Activated CD4-positive, alpha-beta T cell treated with anti-CD3 and anti-CD28 coated beads, Interleukin-2, amount 50 U/mL, for 48 hours (primary cell): Measurements from ENCODE around the gene MRPL44.
A peak's percentile ranks its signal among the peaks of the same experiment; 100 is the strongest.

Source experiments
- DNase-seq, 2 experiments: peaks; one replicate each; pipeline ENCODE4 v3.0.0-alpha.2; 2020

Gene MRPL44

GRCh38 chr2:223957092-223957851 lies at the start of gene MRPL44:
Gene MRPL44 (plus strand): TSS chr2:223957463. CDS start chr2:223957473, 10 bp downstream.
- DNase-seq, result peak; percentile 98 to 99

- no peak for DNase-seq
Measured at GRCh38 chr2:223908304-223908998, 48.8 kb upstream of the MRPL44 start.

- DNase-seq, result no peak
Measured at GRCh38 chr2:223909001-223909741, 48.1 kb upstream of the MRPL44 start.

- no peak for DNase-seq
Measured at GRCh38 chr2:223914324-223914723, 42.9 kb upstream of the MRPL44 start.

DNA sequence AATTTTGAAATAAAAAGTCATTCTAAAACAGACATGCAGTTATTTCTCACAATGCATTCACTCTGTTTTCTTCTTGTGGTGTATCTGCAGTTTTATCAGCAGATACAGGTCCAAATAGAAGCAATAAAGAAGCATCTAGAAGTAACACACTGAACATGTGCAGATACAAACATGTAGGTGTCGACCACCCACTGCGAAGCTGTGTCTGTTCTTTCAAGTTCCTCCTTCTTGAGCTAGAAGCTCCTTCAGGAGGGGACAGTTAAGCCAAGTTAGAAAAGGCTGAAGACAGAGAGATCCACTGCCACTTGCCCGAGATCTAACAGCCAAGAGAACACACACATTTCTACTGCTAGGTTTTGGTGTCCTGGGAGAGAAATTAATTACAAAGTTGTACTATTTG lies 42.2 kb upstream of the MRPL44 start:
- DNase-seq, result no peak

GRCh38 chr2:223916181-223916920 lies 40.9 kb upstream of the MRPL44 start:
- DNase-seq, result no peak

GRCh38 chr2:223918671-223919134 lies 38.6 kb upstream of the MRPL44 start:
- DNase-seq, result no peak

DNA sequence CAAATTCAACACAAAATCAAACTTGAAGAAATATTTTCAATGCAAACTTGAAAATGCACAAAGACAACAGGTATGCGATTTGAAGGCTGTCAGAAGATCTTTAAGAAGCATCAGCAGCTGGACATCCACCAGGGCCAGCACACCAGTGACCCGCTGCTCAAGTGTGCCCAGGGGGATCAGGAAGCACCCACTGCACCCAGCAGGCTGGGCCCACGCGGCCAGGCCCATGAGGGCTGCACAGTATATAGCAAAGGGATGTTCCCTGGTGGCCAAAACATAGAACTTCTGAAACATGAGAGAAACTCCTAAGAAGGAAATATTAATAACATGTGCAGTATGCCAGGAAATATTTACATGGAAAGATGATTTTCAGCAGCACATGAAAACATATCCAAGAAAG lies 37.2 kb upstream of the MRPL44 start:
- DNase-seq, result no peak

DNA sequence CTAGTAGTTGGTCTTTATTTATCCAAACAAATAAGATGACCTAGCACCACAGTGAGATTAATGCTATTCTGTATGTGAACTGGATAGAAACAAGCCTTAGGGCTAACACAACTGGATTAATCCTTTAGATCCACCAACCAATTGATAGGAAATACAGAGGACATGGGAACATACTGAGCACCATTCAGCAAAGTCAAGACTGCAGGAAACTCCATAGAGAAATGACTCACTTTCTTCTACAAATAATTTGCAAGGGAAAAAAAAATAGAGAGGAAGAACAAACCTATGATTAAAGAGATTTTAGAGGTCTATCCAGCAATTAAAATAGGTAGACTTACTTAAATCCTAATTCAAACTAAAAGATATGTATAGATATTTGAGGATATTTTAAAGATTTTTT lies 36.1 kb upstream of the MRPL44 start:
- DNase-seq, result no peak

DNA sequence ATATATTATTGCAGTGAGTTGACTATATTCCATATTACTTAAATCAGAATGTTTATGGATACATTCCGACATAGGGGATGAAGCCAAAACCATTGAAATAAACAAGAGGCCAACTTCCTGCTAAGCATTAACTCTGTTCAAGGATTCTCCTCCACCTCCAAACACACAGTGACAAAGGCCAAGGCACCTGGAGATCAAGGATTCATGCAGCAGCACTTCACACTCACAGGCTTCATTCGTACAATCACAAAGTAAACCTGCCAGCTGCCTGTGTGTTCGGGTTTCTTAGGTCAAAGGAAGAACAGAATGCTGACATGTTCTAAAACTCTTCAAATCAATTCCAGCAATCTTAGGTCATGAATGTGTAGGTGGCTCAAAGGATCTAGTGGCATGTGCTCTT lies 35.0 kb upstream of the MRPL44 start:
- DNase-seq, result no peak

GRCh38 chr2:223923976-223924375 lies 33.3 kb upstream of the MRPL44 start:
- DNase-seq, result no peak

DNA sequence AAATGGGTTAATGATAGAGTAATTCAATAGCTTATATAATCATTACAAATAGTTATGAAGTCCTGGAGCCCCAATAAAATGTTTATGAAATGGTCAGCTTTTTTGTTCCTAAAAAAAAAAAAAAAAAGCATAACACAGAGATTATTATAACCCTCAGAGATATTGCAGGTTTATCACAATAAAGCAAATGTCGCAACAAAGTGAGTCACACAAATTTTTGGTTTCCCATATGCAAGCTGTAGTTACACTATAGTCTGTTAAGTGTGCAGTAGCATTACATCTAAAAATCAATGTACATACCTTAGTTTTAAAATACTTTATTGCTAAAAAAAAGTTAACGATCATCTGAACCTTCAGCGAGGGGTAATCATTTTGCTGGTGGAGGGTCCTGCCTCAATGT lies 32.2 kb upstream of the MRPL44 start:
- no peak for DNase-seq

DNA sequence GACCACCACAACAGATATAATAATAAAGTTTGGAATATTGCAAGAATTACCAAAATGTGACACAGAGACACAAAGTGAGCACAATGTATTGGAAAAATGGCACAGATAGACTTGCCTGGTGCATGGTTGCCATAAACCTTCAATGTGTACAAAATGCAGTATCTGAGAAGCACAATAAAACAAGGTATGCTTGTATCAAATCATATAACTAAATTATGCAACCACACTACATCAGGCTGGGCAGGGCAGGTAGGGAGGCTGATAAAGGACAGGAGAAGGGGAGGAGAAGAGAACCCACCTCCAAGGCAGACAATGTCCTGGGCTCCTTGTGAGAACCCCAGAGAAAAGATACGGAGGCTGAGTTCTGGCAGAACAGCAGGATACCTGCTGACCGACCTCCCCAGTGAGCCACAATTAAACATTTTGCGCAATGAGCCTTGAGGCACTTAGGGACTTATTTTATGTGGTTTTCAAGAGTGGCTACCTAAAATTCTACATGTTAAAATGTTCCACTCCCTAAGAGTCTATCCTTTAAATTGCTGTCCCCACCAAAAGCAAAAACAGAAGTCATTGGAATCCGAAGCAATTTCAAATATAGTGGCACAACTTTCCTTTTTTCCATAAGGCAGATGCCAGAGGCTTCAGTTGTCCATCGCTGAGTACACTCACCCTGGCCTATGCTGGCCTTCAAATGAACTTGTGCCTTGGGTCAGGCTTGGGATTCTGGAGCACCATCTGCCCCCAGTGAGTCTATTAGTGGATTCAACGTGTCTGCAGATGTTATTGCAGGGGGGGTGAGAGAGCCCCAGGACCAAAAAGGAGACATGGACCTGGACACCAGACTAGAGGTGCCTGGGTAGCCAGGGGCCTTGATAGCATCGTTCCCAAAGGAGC lies 28.9 kb upstream of the MRPL44 start:
- DNase-seq, result no peak

DNA sequence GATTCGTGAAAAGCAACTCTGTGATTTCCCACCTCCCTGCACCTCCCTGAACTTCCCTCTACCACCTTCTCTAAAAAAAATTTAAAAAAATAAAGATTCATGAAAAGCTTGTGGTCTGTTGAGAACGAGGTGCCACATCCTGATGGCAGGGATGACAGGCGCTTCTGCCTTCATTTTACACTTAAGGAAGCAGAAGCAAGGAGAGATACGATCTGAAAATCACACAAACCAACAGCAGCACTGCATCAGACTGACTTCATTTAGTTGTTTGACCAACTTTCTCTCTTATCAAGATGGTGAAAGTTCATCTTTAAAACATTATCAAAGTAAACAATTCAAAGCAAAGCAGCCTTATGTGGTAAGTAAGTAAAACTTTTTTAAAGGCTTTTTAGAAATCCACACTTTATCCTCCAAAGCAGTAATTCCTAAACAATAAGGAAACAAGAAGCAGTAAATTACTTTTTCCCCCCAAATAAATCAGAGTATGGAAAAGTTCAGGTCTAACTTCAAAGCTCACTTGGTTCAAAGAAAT lies 27.6 kb upstream of the MRPL44 start:
- no peak for DNase-seq

GRCh38 chr2:223930103-223930976 lies 26.9 kb upstream of the MRPL44 start:
- no peak for DNase-seq

DNA sequence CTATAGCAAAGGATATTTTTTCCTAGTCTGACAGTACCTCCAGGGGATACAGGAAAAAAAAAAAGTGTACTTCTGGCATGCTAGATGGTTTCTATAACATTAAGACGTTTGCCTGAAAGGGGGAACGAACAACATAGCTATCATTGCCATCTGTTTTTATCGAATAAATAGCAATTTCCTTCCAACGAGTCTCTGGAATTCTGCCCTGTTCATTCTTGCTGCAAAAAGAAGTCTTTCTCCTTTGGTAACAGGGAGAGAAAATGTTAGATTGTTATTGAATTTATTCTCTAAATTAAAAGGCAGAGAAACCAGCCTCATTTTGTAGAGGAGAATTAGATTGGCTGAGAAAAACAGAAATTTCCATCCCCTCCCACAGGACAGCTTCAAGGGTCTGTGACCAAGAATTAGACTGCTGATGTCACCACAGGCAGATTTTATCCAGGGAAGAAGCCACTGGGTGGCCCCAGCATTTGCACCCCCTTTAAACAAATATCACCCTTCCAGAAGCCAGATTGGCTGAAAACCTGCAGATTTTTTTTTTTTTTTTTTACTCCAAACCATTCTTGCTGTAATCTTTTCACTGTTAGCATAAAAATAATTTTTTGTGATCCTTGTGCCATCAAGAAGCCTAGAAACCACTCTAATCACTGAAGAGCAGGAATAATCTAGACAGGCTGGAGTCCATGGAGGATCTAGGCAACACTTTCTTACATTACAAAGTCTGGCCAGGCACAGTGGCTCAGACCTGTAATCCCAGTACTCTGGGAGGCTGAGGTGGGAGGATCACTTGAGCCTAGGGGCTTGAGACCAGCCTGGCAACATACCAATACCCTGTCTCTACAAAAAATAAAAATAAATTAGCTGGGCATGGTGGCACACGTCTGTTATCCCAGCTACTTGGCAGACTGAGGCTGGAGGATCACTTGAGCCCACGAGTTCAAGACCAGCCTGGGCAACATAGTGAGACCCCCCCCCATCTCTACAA lies 24.2 kb upstream of the MRPL44 start:
- no peak for DNase-seq

- DNase-seq, result no peak
Measured at GRCh38 chr2:223934870-223935269, 22.4 kb upstream of the MRPL44 start.

DNA sequence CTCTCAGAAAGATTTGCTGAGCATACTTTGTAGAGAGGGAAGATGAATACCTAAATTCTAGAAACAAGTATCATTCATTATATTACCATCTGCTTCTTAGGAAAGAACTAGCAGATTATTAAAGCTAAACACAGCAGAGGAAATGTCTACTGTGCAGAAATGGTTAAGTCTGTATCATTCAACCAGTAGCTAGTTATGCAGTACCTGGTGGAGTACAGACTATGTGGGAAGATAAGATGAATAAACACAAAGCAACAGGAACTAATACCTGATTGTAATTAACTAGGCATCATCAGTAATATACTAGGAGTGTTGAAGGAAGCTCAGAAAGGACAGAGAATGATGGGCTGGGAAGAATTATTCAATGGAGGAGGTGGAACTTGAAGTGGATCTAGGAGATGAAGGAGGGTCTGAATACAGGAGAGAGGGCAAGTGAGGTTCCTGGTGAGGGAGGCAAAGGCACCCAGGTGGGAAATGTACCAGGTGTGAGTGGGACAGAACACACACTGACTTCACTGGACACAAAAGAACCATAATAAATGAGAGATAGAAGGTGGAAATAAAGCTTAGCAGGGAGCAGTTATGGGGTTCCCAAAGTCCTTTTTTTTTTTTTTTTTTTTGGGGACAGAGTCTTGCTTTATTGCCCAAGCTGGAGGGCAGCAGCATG lies 21.7 kb upstream of the MRPL44 start:
- DNase-seq, result no peak

DNA sequence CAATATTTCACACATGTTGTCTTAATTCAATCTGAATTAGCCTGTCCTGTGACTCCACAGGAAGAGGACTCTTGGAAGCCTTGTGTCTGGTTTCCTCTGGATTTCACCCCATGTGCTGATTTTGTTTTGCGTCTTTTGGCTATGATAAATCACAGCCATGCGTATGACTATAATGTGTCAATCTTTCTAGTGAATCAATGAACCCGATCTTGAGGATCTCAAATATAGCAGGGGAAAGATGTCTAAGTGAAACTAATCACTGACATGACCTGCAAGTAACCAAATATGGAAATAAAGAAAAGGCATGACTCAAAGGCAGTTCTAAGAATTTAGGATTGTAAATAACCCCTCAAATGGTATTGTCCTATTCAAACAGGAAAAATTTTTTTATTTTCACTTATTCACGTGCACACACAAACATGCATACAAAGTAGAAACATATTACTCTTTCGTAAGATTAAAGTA lies 20.4 kb upstream of the MRPL44 start:
- no peak for DNase-seq
